HG03159 (cell line): ENCODE measurements around the gene RNASE11.
"Not testable (repeated sequence)": the region's sequence is repeated elsewhere in the genome, so short reads cannot be mapped to it uniquely, and the experiment has no call there.

Source experiments
- ATAC-seq: cut with Tn5 transposase; IDR thresholded peaks from one replicate; pipeline ENCODE4 v1.9.1; 2021; ENCODE audit warnings: mild to moderate bottlenecking, moderate library complexity; ENCODE audit not compliant: unreplicated experiment

The RNASE11 gene

DNA sequence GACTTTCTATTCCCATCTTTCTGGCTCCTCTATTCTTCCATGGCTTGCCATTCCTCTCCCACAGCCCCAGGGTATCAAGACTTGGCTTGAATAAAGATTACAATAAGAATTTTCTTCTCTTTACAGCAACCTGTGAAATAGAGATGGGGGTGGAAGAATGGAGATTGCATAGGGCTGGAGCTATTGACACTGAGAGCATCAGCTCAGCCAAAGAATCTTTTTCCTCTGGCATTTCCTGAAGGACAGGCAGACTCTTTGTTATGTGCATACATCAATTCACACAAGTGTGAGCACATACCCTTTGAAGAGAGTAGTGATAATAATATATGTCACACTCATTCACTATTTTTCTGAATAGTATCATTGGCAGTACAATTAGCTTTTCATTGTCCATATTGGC lies 4.7 kb downstream of the RNASE11 start:
- no peak for ATAC-seq

DNA sequence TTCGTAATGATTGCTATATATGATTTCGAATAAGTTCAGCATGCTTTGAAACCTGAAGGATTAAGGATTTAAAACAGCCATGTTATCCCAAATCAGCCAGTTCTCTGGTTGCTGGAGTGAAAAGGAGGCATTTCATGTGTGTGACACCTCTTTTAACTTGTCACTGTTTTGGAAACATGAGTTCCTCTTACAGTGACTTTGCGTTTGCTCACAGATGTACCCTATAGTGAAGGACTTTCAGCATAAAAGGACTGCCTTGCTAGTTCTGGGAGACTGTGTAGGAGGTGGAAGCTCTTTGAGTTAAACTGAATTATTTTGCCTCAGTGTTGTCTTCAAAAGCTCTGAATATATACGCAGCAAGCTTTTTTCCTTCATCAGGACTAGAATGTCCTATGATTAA lies 7.6 kb downstream of the RNASE11 start:
- no peak for ATAC-seq

DNA sequence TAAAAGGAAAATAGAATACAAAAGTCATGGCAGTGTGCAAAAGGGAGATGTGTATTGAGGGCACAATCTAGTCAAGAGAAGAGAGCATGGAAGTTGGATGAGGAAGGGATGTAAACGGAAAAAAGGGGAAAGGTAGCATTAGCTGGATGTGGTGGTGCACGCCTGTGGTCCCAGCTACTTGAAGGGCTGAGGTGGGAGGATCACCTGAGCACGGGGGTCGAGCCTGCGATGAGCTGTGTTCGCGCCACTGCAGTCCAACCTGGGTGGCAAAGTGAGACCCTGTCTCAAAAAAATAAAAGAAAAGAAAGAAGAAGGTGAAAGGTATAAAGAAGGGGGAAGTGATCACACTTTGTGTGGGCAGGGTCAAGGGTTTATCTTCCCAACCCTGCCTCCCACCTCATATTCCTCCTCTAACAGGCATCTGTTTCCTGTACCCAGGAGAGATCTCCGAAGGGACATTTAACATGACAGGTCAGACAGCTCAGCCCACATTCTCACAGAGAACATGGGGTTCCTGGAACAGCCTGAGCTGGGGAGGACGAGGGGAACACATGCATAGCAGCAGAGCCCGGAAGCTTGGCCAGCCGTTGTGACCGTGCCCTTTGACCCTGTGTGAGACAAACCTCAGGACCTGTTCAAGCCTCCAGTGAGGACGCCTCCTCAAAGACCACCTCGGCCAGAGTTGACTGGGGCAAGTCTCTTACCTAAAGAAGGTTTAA lies 8.9 kb downstream of the RNASE11 start:
- ATAC-seq: no peak

DNA sequence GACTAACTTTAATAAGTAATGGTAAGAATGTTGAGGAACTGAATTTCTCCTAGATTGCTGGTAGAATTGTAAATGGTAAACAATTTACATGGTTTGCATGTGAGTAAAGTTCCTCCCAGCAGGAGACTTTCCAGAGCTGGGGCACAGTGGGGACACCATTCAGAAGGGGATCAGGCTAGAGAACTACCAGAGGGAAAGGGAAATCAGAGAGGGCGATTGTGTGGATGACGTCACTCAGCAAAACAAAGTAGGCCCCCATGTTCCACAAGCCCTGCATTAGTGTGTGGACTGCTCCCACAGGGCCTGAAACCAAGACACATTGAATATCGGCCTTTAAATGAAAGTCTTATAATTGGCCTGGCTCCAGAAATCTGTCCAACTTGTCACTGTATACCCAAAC lies 9.5 kb downstream of the RNASE11 start:
- ATAC-seq: no peak

DNA sequence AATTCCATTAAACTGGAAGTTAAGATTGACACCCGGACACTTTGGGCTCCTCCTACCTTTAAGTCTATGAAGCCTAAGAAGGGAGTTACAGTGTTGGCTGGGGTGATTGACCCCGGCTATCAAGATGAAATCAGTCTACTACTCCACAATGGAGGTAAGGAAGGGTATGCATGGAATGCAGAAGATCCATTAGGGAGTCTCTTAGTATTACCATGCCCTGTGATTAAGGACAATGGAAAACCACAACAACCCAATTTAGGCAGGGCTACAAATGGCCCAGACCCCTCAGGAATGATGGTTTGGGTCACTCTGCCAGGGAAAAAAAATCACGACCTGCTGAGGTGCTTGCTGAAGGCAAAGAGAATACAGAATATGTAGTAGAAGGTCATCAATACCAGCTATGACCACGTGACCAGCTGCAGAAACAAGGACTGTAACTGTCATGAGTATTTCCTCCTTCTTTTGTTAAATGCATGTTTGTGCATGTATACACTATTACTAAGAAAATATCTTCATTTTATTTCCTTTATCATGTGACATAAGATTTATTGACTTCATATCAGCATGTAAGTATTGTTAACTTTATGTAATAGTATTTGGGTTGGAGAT lies 15.3 kb downstream of the RNASE11 start:
- not testable (repeated sequence) for ATAC-seq

DNA sequence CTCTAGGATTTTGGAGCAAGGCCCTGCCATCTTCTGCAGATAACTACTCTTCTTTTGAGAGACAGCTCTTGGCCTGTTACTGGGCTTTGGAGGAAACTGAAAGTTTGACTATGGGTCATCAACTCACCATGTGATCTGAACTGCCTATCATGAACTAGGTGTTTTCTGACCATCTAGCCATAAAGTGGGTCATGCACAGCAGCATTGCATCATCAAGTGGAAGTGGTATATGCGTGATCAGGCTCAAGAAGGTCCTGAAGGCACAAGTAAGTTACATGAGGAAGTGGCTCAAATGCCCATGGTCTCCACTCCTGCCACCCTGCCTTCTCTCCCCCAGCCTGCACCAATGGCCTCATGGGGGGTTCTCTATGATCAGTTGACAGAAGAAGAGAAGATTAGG lies 17.1 kb downstream of the RNASE11 start:
- not testable (repeated sequence) for ATAC-seq

DNA sequence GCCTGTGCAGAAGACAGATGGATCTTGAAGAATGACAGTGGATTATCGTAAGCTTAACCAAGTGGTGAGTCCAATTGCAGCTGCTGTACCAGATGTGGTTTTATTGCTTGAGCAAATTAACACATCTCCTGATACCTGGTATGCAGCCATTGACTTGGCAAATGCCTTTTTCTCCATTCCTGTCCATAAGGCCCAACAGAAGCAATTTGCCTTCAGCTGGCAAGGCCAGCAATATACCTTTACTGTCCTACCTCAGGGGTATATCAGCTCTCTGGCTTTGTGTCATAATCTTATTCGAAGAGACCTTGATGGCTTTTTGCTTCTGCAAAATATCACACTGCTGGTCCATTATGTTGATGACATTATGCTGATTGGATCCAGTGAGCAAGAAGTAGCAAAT lies 17.9 kb downstream of the RNASE11 start:
- ATAC-seq: not testable (repeated sequence)

DNA sequence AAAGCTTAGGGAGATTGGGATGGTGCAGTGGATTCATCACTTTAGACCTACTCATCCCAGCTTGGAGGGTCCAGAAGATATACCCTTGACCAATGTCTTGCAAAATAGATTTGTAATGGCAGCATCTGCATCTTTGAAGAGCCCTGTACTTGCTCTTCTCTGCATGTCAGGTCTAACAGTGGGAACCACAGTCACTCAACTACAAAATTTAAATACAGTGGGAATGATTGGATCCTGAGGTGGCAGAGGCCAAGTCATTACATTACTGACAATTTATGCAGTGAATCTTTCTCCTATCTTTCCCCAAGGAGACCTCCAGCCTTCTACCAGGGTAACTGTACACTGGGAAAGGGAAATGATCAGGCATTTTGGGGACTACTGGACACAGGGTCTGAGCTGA lies 18.7 kb downstream of the RNASE11 start:
- no peak for ATAC-seq

DNA sequence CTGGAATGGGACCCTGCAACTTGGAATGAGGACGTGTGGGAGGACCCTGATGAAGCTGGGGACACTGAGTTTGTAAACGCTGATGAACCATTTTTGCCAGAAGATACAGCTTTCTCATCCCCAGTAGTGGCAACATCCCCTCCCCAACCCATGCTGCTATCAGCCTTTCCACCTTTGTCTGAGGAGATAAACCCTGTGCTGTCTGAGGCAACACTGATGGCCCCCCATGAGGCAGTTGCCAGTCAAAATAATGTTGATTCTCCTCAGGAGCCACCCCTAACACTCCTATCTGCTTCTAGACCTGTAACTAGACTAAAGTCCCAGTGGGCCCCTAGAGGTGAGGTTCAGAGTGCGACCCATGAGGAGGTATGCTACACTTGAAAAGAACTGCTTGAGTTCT lies 19.4 kb downstream of the RNASE11 start:
- ATAC-seq: no peak

DNA sequence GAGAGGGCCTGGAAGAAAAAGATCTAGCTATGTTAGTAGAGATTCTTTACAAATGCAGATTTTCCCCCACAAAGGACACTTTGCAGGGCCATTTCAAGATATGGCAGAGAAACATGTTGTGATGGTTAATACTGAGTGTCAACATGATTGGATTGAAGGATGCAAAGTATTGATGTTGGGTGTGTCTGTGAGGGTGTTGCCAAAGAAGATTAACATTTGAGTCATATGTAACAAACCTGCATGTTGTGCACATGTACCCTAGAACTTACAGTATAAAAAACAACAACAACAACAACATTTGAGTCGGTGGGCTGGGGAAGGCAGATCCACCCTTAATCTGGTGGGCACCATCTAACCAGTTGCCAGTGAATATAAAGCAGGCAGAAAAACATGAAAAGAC lies 20.6 kb downstream of the RNASE11 start:
- not testable (repeated sequence) for ATAC-seq

DNA sequence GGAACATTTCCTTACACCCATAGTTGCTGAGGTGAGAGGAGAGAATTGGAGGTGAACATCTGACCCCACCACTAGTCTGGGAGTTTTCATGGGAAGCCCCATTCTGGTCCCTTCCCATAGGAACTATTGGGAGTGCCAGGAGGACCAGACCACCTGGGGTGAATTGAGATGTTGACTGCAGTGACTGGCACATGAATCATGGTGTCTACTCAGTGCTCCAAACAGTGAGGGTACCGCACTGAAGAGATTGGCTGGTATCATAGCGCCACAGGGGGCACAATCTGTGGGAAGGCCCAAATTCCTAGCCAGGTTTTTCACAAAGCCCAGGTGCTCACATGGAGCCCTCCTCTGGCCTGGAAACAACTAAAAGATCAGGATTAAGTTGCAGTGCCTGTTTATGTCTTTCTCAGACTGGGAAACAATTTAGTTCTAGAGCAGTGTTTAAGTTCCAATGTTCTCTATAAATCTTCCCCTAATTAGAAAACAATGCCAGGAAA lies 23.3 kb downstream of the RNASE11 start:
- no peak for ATAC-seq

DNA sequence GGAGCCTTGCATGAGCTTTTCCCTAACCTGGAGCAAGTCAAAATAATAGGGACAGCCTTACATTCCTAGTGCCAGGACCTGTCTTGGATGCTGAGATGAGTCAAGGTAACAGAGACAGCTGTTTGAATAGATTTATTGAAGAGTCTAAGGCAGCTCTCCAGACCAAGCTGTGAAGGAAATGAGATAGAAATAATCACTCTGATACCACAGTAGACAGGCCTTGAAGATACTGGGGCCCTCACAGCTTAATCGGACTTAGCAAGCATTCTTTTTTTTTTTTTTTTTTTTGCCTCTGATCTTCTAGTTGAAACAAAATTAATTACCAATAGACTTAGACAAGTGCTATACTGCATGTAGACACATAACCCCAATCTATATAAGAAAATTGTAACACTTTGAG lies 23.8 kb downstream of the RNASE11 start:
- ATAC-seq: no peak

DNA sequence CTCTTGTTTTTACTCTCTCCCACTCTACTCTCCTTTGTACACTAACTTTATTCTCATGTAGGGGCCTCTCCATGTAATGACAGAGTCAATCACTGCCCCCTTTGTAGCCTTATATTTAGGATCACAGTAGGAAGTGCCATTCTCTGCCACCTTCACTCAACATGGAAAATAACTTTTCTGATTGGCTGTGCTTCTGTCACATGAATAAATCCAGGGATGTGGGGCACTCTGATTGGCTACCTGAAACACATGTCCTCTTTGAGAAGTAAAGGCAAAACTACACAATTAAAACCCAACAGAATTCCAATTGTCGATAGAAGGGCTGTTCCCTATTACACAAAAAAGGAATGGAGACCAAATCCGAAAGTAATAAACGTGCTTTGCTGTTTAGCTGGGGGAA lies 26.8 kb downstream of the RNASE11 start, which contains the start of gene RNASE9:
Gene RNASE9, minus strand, starts transcription at position 87 of the 400 bp plus-strand sequence.
- ATAC-seq: no peak

DNA sequence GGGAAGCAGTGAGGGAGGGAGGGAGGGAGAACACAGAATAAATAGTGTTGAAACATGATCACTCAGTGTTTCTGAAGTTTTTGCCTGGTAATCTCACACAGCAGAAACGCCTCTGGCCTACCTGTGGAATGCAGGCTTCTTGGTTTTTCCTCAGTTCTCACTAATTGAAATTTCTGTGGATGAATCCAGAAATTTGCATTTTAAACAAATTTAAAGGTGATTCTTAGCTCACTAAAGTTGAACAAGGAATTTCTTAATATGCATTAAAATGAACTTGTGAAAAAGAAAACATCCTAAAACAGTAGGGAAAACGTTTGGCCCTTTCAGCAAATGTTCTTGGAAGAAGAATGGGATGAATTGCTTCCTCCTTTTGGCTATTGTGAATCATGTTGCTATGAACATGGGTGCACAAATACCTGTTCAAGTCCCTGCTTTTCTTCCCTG lies 28.3 kb downstream of the RNASE11 start:
- no peak for ATAC-seq

DNA sequence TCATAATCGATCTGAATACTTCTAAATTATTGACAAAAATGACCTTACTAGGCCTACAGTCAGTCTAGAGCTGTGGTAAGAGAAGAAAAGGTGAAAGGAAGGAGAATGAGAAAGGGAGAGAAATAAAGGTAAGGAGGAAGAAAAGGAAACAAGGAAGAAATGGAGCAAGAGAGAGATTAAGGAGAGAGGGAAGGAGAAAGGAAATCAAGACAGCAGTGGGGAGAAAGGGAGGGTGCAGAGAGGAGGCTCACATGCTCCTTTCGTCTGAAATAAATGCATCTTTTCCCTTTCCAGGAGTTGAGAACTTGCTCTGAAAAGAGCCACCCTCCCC lies 30.6 kb downstream of the RNASE11 start:
- no peak for ATAC-seq

DNA sequence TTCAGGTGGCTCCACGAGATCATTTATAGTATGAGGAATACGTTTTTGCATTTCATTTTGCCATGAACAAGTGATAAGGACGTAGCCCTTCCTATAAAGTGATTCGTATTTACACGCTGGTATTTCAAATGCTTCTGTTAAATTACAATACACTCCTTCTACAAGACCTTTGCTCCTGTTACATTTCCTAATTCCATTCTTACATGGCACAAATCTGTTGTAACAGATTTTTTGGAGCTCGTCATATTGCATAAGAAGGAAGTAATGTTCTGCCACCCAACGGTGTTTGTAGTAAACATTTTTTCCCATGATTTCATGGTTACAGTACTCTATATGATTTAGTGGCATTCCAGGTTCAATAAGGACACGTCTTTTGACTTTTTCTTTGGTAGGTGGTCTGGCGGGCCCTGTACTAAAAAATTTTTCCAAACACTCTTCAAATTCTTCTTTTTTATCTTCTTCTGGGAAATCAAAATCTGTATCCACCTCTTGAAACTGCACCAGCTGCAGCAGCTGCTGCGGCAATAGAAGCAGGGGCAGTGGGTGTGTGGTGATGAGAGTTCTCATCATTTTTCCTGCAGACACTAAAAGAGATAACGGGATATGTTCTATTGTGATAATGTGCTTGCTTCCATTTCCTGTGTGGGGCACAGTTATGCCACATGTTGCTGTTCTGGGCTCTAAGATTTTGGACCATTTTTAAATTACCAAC lies 31.1 kb downstream of the RNASE11 start:
- ATAC-seq: no peak

DNA sequence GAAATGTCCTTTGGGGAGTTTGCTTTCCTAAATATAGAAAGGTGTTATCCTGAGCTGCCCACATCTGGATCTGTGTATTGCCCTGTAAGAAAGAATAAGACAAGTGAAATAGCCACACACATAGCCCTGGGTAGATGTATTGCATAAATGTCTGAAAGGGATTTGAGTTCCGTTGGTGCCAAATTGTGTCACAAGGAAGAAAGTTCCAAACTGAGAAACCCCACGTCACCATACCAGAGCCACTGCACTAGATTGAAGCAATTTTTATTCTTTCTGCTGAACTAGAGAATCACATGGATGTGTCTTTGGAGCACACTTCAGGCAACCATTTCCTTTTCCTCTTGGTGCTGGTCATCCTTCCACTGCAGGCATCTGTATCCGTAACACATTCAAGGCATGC lies 32.0 kb downstream of the RNASE11 start:
- no peak for ATAC-seq

DNA sequence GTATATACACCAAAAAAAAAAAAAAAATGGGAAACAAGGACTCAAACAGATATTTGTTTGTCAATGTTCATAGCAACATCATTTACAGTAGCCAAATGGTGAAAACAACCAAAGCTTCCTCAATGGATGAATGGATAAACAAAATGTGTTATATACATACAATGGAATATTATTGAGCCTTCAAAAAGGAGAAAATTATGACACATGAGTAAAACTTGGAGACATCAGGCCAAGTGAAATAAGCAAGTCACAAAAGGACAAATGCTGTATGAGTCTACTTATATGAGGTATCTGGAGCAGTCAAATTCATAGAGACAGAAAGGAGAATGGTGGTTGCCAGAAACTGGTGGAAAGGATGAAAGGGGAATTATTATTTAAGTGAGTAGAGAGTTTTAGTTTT lies 34.8 kb downstream of the RNASE11 start:
- no peak for ATAC-seq

DNA sequence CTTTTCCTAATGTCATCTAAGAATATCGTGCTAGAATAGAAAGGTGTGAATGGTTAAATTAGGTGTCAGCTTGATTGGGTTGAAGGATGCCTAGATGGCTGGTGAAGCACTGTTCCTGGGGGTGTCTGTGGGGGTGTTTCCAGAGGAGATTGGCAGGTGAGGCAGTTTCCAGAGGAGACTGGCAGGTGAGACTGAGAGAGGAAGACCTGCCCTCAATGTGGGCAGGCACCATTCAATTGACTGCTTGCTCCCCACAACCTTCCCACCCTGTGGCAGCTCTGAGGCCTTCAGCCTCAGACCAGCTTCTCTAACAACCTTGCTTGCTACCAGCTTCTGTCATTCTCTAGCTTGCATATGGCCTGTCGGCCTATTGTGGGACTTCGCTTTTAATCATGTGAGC lies 36.2 kb downstream of the RNASE11 start:
- no peak for ATAC-seq

DNA sequence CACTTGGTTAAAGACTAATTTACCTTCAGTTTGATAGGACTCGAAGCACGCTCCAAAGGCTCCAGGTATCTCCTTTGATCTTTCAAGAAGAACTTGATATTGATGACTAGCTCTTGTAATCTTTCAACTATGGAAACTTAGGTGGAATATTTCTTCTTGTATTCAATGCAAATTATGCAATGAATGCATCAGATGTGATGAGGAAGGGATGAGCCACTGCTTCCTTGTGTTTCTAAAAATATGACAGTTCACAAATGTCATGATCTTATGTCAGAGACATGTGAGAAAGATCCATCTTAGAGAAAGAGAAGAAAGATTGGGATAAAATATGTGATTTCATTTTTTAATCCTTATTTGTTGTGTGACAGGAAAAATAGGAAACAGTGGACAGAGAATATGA lies 36.9 kb downstream of the RNASE11 start:
- ATAC-seq: no peak

DNA sequence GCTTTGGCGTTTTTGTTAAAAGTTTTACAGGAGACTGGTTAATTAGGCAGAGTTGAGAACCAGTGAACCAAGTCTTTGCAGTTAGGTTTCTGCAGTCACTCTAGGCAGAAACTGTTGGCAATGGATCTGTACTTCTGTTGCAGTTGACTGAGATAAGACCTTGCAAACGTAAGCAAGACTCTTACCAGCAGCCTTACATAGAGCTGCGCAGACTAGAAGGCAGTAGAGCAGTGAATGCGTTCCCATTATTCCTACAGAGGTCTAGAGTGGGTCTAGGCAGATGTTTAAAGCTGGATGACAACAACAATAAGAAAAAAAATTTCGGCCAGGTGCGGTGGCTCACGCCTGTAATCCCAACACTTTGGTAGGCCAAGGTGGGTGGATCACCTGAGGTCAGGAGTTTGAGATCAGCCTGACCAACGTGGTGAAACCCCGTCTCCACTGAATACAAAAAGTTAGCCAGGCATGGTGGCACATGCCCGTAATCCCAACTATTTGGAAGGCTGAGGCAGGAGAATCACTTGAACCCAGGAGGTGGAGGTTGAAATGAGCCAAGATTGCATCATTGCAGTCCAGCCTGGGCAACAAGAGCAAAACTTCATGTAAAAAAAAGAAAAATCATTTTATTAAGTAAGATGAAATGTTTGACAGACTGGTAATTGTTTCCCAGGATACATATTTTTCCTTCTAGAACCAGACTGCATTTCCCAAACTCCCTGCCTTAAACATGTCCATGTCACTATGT lies 39.2 kb downstream of the RNASE11 start:
- no peak for ATAC-seq
